CD14-positive monocyte (primary cell): Measurements from ENCODE around the gene CCDC73. TPM values are rescaled to one million over a fixed set of nuclear protein-coding genes. Genes with fewer than 3 reads are reported as not detected.

Experiments
- DNase-seq, 3 donors: peaks; one replicate each; pipeline ENCODE4 v3.0.0-alpha.2; 2011 to 2022
- H2AFZ ChIP-seq: 2 replicates; pipeline ENCODE4 v1.6.0; 2012; ENCODE audit warnings: mild to moderate bottlenecking, low read depth, low read length, inconsistent platforms; ENCODE audit not compliant: insufficient read depth, poor library complexity, severe bottlenecking
- H3K27ac ChIP-seq, 2 donors: 1 replicate in 1 of 2; 2 replicates in 1 of 2; pipeline ENCODE4 v1.5.1; 2012 to 2013; ENCODE audit warnings: low read length in 2 of 2, control low read depth in 1 of 2, inconsistent platforms in 1 of 2, low read depth in 1 of 2, mild to moderate bottlenecking in 1 of 2
- H3K27me3 ChIP-seq, 2 donors: one replicate each; pipeline versions ENCODE4 v1.6.0 to v1.6.1; 2011 to 2013; ENCODE audit warnings: low read length in 2 of 2; ENCODE audit not compliant: control insufficient read depth in 2 of 2, insufficient read depth in 2 of 2
- H3K36me3 ChIP-seq, 2 donors: replicated peaks in 1 of 2; 1 replicate in 1 of 2; 2 replicates in 1 of 2; pipeline versions ENCODE4 v1.5.1 to v1.6.1; 2012 to 2013; ENCODE audit warnings: low read length in 2 of 2, control low read depth in 1 of 2, inconsistent platforms in 1 of 2, mild to moderate bottlenecking in 1 of 2; ENCODE audit not compliant: insufficient read depth in 2 of 2, control insufficient read depth in 1 of 2
- H3K4me1 ChIP-seq, 2 donors: 1 replicate in 1 of 2; 2 replicates in 1 of 2; pipeline versions ENCODE4 v1.5.1 to v1.6.1; 2012 to 2013; ENCODE audit warnings: low read length in 2 of 2, control low read depth in 1 of 2, inconsistent platforms in 1 of 2, mild to moderate bottlenecking in 1 of 2, moderate library complexity in 1 of 2; ENCODE audit not compliant: insufficient read depth in 2 of 2, control insufficient read depth in 1 of 2
- H3K4me2 ChIP-seq: replicated peaks from 2 replicates; pipeline ENCODE3; 2012; ENCODE audit warnings: low read length, moderate library complexity, mild to moderate bottlenecking; ENCODE audit not compliant: poor library complexity, severe bottlenecking; ENCODE audit errors: extremely low read depth
- H3K4me3 ChIP-seq, 3 experiments: fragments of 200-600 bp in 1 of 3; sonication (generic) in 1 of 3; replicated peaks in 1 of 3; 1 replicate in 2 of 3; 2 replicates in 1 of 3; pipeline ENCODE4 v1.5.1; 2011 to 2013; ENCODE audit warnings: low read length in 3 of 3, mild to moderate bottlenecking in 3 of 3, control low read depth in 2 of 3, low read depth in 2 of 3, inconsistent platforms in 1 of 3, moderate library complexity in 1 of 3
- H3K79me2 ChIP-seq: 2 replicates; pipeline ENCODE4 v1.6.0; 2012; ENCODE audit warnings: mild to moderate bottlenecking, control low read depth, inconsistent platforms, low read length, moderate library complexity; ENCODE audit not compliant: insufficient read depth
- H3K9ac ChIP-seq: 2 replicates; pipeline ENCODE4 v1.6.0; 2017; ENCODE audit warnings: low read length, mild to moderate bottlenecking; ENCODE audit not compliant: insufficient read depth, poor library complexity, severe bottlenecking
- H3K9me3 ChIP-seq, 2 donors: replicated peaks in 1 of 2; 1 replicate in 1 of 2; 2 replicates in 1 of 2; pipeline versions ENCODE4 v1.5.1 to v1.6.1; 2012 to 2013; ENCODE audit warnings: low read length in 2 of 2, control low read depth in 1 of 2; ENCODE audit not compliant: control insufficient read depth in 1 of 2, insufficient read depth in 1 of 2
- H4K20me1 ChIP-seq: 2 replicates; pipeline ENCODE4 v1.6.0; 2012; ENCODE audit warnings: mild to moderate bottlenecking, low read length, control low read depth, moderate library complexity; ENCODE audit not compliant: insufficient read depth
- H3K27ac Mint-ChIP-seq, 7 donors: one replicate each; pipeline ENCODE4 v1.8.0; 2020; ENCODE audit warnings: mild to moderate bottlenecking in 7 of 7, mixed read lengths in 7 of 7, moderate library complexity in 6 of 7, inconsistent platforms in 2 of 7
- H3K27me3 Mint-ChIP-seq, 3 donors: one replicate each; pipeline ENCODE4 v1.8.0; 2021 to 2022; ENCODE audit warnings: low read depth in 3 of 3, mild to moderate bottlenecking in 3 of 3, mixed read lengths in 3 of 3, moderate library complexity in 3 of 3, inconsistent platforms in 1 of 3
- H3K36me3 Mint-ChIP-seq, 2 donors: one replicate each; pipeline ENCODE4 v1.8.0; 2020; ENCODE audit warnings: mixed read lengths in 2 of 2, inconsistent platforms in 1 of 2, mild to moderate bottlenecking in 1 of 2
- H3K4me1 Mint-ChIP-seq: one replicate; pipeline ENCODE4 v1.8.0; 2020; ENCODE audit warnings: mild to moderate bottlenecking, mixed read lengths
- H3K4me3 Mint-ChIP-seq, 2 donors: one replicate each; pipeline ENCODE4 v1.8.0; 2020; ENCODE audit warnings: mild to moderate bottlenecking in 2 of 2, mixed read lengths in 2 of 2, moderate library complexity in 1 of 2
- H3K9me3 Mint-ChIP-seq, 7 donors: one replicate each; pipeline ENCODE4 v1.8.0; 2020 to 2022; ENCODE audit warnings: mixed read lengths in 7 of 7, mild to moderate bottlenecking in 6 of 7, moderate library complexity in 6 of 7, inconsistent platforms in 2 of 7
- CTCF ChIP-seq: fragments of 200-600 bp; IDR thresholded peaks from one replicate; pipeline ENCODE4 v1.8.0; 2022; ENCODE audit warnings: antibody characterized with exemption, mild to moderate bottlenecking
- WGBS: methylation state at CpG from one replicate; pipeline ENCODE4 v1.1.5; 2013; ENCODE audit warnings: missing lambda C conversion rate; ENCODE audit not compliant: insufficient coverage; 5-methylcytosine and 5-hydroxymethylcytosine counted together
- intact Hi-C, 2 donors: fragments of 100-400 bp; cut with micrococcal nuclease; formaldehyde crosslinking; loops; one replicate each; pipeline versions ENCODE4 v1.15.0 to v1.15.1; 2023
- polyA plus RNA-seq, 3 donors: library from polyadenylated mRNA; depleted of rRNA in 1 of 3; unstranded in 2 of 3; stranded (reverse) in 1 of 3; fragments of 300-500 nt in 2 of 3; fragments of >200 nt in 1 of 3; fragmentation: Illumina TruSeq in 2 of 3; gene quantifications; 1 replicate in 2 of 3; 2 replicates in 1 of 3; pipeline ENCODE4 v1.2.3, GENCODE V29; 2012 to 2021

The CCDC73 gene
- polyA plus RNA-seq, 3 donors: 0.03 to 0.09 TPM; not detected in 1

GRCh38 chr11:32671051-32671450, 123.4 kb downstream of the CCDC73 start:
- no peaks in the 10 kb centered on the region for H3K27me3 Mint-ChIP-seq
- DNase-seq: no peak
- TF ChIP-seq CTCF: no peak
- intact Hi-C loops: no loop called here
- Histone ChIP-seq H3K79me2 (no peaks in the 10 kb centered on the region), H3K9me3 (peaks cover 0 to 12% of the 10 kb centered on the region in 2 donors), H3K27ac (no peak overlapping the region), H4K20me1 (no peaks in the 10 kb centered on the region), H3K9ac (no peak overlapping the region), H3K36me3 (no peaks in the 10 kb centered on the region), H2AFZ (no peak overlapping the region), H3K27me3 (no peaks in the 10 kb centered on the region), H3K4me1 (no peaks in the 10 kb centered on the region), H3K4me3 (no peak overlapping the region), H3K4me2 (no peak overlapping the region)
- H3K9me3 Mint-ChIP-seq: peaks cover 3 to 18% (median 11%) of the 10 kb centered on the region in 7 donors
- no CpG with 5 or more reads among the region's 1 CpG for whole genome bisulfite sequencing
- no peak overlapping the region for H3K4me3 Mint-ChIP-seq
- H3K4me1 Mint-ChIP-seq: no peaks in the 10 kb centered on the region
- no peaks in the 10 kb centered on the region for H3K36me3 Mint-ChIP-seq
- no peak overlapping the region for H3K27ac Mint-ChIP-seq

GRCh38 chr11:32659672-32660071, 134.8 kb downstream of the CCDC73 start:
- no peak overlapping the region for H3K4me2 ChIP-seq
- Mint-ChIP-seq H3K27ac (no peak overlapping the region), H3K4me1 (no peaks in the 10 kb centered on the region), H3K36me3 (no peaks in the 10 kb centered on the region), H3K27me3 (peaks cover 0 to 3% (median 0%) of the 10 kb centered on the region in 3 donors), H3K4me3 (no peak overlapping the region), H3K9me3 (peaks cover 0 to 13% (median 7%) of the 10 kb centered on the region in 7 donors)
- no peak for TF ChIP-seq CTCF
- H3K9ac ChIP-seq: no peak overlapping the region
- no peaks in the 10 kb centered on the region for H4K20me1 ChIP-seq
- intact Hi-C loops: no loop called here
- DNase-seq: no peak
- no CpG with 5 or more reads among the region's 2 CpGs for WGBS
- no peak overlapping the region for H2AFZ ChIP-seq
- H3K27ac ChIP-seq: no peak overlapping the region
- no peaks in the 10 kb centered on the region for H3K27me3 ChIP-seq
- H3K36me3 ChIP-seq: no peaks in the 10 kb centered on the region
- no peaks in the 10 kb centered on the region for H3K9me3 ChIP-seq
- no peaks in the 10 kb centered on the region for H3K4me1 ChIP-seq
- no peaks in the 10 kb centered on the region for H3K79me2 ChIP-seq
- H3K4me3 ChIP-seq: no peak overlapping the region
